Small intestine (tissue), 7 donors: ENCODE results near the gene PTBP2. TPM values are rescaled to one million over a fixed set of nuclear protein-coding genes. Genes with fewer than 3 reads are reported as not detected.

ENCODE experiments used
- DNase-seq, 2 donors: peaks; one replicate each; pipeline versions ENCODE4 v3.0.0 to v3.0.0-alpha.2; 2013
- FAIRE-seq: peaks from 2 replicates; lab custom pipeline; 2012; peaks lifted over from hg19 to GRCh38; lab: Jason Lieb, UNC
- H3K27ac ChIP-seq, 3 donors: one replicate each; pipeline ENCODE4 v1.5.1; 2013; ENCODE audit warnings: low read length in 2 of 3, mild to moderate bottlenecking in 2 of 3, control low read depth in 1 of 3, inconsistent platforms in 1 of 3, low read depth in 1 of 3, moderate library complexity in 1 of 3
- H3K27me3 ChIP-seq, 3 donors: one replicate each; pipeline ENCODE4 v1.6.1; 2013; ENCODE audit warnings: low read length in 3 of 3, inconsistent platforms in 1 of 3; ENCODE audit not compliant: control insufficient read depth in 3 of 3, insufficient read depth in 3 of 3
- H3K36me3 ChIP-seq, 3 donors: one replicate each; pipeline ENCODE4 v1.6.1; 2013; ENCODE audit warnings: low read length in 3 of 3, inconsistent platforms in 1 of 3, low read depth in 1 of 3, mild to moderate bottlenecking in 1 of 3, moderate library complexity in 1 of 3; ENCODE audit not compliant: control insufficient read depth in 3 of 3, insufficient read depth in 2 of 3
- H3K4me1 ChIP-seq, 3 donors: one replicate each; pipeline ENCODE4 v1.6.1; 2013; ENCODE audit warnings: low read length in 2 of 3, inconsistent platforms in 1 of 3, low read depth in 1 of 3, mild to moderate bottlenecking in 1 of 3, moderate library complexity in 1 of 3; ENCODE audit not compliant: control insufficient read depth in 3 of 3, insufficient read depth in 2 of 3
- H3K4me3 ChIP-seq, 3 donors: one replicate each; pipeline ENCODE4 v1.5.1; 2013; ENCODE audit warnings: low read length in 3 of 3, control low read depth in 1 of 3, inconsistent platforms in 1 of 3, low read depth in 1 of 3, mild to moderate bottlenecking in 1 of 3, moderate library complexity in 1 of 3
- H3K9me3 ChIP-seq, 2 donors: one replicate each; pipeline ENCODE4 v1.6.1; 2013; ENCODE audit warnings: low read depth in 1 of 2, low read length in 1 of 2; ENCODE audit not compliant: control insufficient read depth in 2 of 2, insufficient read depth in 1 of 2
- WGBS, 3 donors: extraction: QIAGEN DNeasy Blood & Tissue Kit; methylation state at CpG; one replicate each; pipeline ENCODE4 v1.1.7; 2013; 5-methylcytosine and 5-hydroxymethylcytosine counted together
- polyA plus RNA-seq, 4 donors: library from polyadenylated mRNA; stranded (reverse) in 3 of 4; unstranded in 1 of 4; fragments of 200-250 nt in 3 of 4; fragments of 120-200 nt in 1 of 4; gene quantifications; one replicate each; pipeline versions ENCODE4 v1.2.1 to v1.2.3, GENCODE V29; 2013
- donor health status: healthy with polysubstance abuse.
- donor health status: control.
- donor health status: control.
- donor health status: Bipolar disorder and iron deficiency.
- donor health status: healthy.

PTBP2 gene
- polyA plus RNA-seq, 4 donors: 3.0 to 23.6 (median 6.0) TPM

DNA sequence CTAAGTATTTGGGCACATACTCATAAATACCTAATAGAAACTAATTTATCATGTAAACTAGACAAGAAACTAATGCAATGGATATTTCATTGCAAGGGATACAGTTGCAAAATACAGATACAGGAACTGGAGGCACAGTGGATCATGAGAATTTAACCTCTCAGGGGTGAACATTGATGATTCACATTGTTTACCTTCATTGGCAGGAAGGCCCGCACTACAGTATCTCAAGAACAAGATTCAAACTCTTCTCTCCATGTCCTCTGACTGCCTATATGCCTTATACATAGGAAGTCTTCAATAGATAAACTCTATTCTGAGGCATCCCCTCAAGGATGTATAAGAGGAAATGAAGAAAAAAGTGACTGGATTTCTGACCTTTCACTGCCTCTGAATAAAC lies 18.4 kb upstream of the PTBP2 start:
- Histone ChIP-seq H3K9me3 (no peaks in the 10 kb centered on the region), H3K36me3 (no peaks in the 10 kb centered on the region), H3K27me3 (no peaks in the 10 kb centered on the region), H3K4me1 (no peaks in the 10 kb centered on the region), H3K27ac (no peak overlapping the region), H3K4me3 (no peak overlapping the region)
- FAIRE-seq (no peak), DNase-seq (no peak)
- WGBS, 3 donors: 47 to 73% (median 50%) methylated on average over 1 of the region's 1 CpG

DNA sequence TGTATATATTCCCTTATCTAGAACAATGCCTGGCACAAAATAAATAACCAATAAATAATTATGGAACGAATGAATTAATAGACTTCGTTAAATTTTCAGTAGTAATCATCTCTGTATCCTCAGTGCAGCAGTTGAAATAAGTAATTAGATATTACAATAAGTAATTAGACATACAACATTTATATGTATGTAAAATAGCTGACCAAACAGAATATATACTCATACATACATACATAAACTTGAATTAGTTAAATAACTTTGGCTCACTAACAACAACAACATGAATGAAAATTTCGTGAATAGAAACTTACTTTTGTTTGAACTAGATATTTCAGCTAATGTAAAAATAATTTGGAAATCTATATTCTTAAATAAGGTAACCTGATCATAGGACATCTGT lies 14.6 kb upstream of the PTBP2 start:
- no peaks in the 10 kb centered on the region for H3K4me1 ChIP-seq
- no peaks in the 10 kb centered on the region for H3K36me3 ChIP-seq
- no peak for FAIRE-seq
- H3K9me3 ChIP-seq: no peaks in the 10 kb centered on the region
- H3K27me3 ChIP-seq: no peaks in the 10 kb centered on the region
- H3K4me3 ChIP-seq: no peak overlapping the region
- WGBS, 3 donors: 82 to 87% (median 83%) methylated on average over 3 of the region's 3 CpGs
- no peak overlapping the region for H3K27ac ChIP-seq
- DNase-seq: no peak

DNA sequence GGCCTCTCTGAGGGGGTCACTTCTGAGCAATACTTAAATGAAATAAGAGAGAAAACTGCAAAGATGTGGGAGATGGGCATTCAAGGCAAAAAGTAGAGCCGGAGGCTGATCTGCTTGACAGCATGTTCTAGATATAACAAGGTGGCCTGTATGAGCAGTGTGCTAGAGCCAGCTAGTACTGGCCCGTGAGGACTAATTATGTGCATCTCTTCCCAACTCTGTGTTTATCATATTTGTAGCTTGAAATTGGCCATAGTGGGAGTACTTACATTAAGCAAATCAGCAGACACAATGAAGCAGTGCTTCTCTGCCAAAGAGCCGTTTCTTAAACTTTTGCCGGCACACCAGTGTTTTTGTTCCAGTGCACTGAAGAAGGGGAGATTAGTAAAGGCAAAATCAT lies 13.1 kb upstream of the PTBP2 start:
- H3K27ac ChIP-seq: no peak overlapping the region
- H3K4me1 ChIP-seq: no peaks in the 10 kb centered on the region
- H3K4me3 ChIP-seq: no peak overlapping the region
- DNase-seq: no peak
- 76 to 91% (median 84%) methylated on average over 4 of the region's 4 CpGs for WGBS, 3 donors
- FAIRE-seq: no peak
- H3K9me3 ChIP-seq: no peaks in the 10 kb centered on the region
- no peaks in the 10 kb centered on the region for H3K27me3 ChIP-seq
- no peaks in the 10 kb centered on the region for H3K36me3 ChIP-seq

DNA sequence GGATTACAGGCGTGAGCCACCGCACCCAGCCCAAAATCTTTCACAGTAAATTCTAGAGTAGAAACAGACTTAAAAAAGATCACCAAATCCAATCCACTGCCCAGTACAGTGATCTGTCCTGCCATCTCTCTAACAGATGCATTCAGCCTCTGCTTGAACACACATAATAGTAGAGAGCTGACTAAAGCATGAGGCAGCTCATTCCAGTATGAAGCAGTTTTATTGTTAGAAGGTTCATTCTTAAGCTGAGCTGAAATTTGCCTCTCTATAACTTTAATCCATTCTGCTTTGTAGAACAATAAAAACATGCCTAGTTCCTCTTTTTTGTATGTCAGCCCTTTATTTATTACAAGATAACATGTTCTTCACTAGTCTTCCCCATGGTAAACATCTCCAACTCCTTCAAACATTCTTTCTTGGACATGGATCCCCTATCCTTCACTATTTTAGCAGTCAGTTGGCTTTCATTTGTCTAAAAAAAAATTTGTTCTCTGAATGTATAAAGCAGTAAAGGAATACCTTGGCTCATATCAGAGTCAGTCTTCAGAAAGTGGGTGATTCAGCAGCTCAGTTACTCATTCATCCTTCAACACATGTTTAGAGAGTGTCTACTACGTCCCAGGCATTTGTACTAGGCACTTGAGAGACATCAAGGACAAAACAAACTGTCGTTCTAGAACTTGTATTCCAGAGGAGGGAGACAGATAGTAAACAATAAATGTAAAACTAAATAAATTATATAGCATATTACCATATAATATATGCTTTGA lies 10.7 kb upstream of the PTBP2 start:
- no peak overlapping the region for H3K4me3 ChIP-seq
- FAIRE-seq (no peak), DNase-seq (no peak)
- no peak overlapping the region for H3K27ac ChIP-seq
- no peaks in the 10 kb centered on the region for H3K4me1 ChIP-seq
- no peaks in the 10 kb centered on the region for H3K9me3 ChIP-seq
- WGBS, 3 donors: 76 to 82% (median 77%) methylated on average over 4 of the region's 4 CpGs
- no peaks in the 10 kb centered on the region for H3K36me3 ChIP-seq
- H3K27me3 ChIP-seq: no peaks in the 10 kb centered on the region

DNA sequence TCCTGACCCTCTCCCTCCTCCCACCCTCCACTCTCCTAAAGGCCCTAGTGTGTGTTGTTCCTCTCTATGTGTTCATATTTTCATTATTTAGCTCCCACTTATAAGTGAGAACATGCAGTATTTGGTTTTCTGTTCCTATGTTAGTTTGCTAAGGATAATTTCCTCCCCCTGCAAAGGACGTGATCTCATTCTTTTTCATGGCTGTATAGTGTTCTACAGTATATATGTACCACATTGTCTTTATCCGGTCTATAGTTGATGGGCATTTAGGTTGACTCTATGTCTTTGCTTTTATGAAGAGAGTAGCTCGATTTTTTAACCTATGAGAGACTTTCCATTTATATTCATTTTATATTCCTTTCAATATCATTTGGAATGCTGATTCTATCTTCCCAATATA lies 7.9 kb upstream of the PTBP2 start:
- FAIRE-seq: no peak

DNA sequence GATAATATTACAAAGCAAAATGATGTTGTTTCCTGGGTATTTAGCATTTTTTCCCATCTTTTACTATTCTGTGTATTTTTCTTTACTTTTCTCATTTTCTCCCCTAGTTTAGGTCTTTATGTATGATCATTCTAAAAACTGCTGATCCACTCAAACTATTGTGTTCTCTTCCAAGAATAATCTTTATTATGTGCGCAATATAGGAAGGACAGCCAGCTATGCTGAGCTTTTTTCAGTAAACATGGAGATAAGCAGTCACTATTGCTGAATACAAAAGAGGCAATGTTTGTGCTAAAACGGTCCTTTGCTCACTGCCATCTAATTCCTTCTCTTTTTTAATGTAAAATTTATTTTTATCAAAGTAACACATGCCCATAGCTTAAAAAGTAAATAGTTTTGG lies 6.7 kb upstream of the PTBP2 start:
- Histone ChIP-seq H3K27ac (no peak overlapping the region), H3K27me3 (no peaks in the 10 kb centered on the region), H3K36me3 (no peaks in the 10 kb centered on the region), H3K4me3 (no peak overlapping the region), H3K9me3 (no peaks in the 10 kb centered on the region), H3K4me1 (no peaks in the 10 kb centered on the region)
- FAIRE-seq (no peak), DNase-seq (no peak)
- WGBS, 3 donors: 49 to 70% (median 56%) methylated on average over 2 of the region's 2 CpGs

More for the DNA sequence above, 7.9 kb upstream of the PTBP2 start:
- no peaks in the 10 kb centered on the region for H3K27me3 ChIP-seq
- no peak overlapping the region for H3K4me3 ChIP-seq
- no peaks in the 10 kb centered on the region for H3K36me3 ChIP-seq
- H3K27ac ChIP-seq: no peak overlapping the region
- WGBS, 3 donors: 85 to 89% (median 88%) methylated on average over 3 of the region's 3 CpGs
- no peaks in the 10 kb centered on the region for H3K4me1 ChIP-seq
- no peak for DNase-seq
- H3K9me3 ChIP-seq: no peaks in the 10 kb centered on the region

DNA sequence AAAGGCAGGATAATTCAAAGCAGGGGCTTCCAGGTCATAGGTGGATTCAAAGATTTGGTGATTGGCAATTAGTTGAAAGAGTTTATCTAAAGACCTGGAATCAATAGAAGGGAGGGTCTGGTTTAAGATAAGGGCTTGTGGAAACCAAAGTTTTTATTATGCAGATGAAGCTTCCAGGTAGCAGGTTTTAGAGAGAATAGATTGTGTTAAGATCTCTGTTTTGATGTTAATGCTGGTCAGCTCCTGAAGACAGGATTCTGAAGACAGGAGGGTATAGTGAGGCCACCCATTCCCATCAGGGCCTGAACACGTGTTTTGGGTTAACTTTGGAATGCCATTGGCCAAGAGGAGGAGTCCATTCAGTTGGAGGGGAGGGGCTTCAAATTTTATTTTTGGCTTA lies 6.1 kb upstream of the PTBP2 start:
- H3K27ac ChIP-seq: no peak overlapping the region
- H3K4me1 ChIP-seq: no peaks in the 10 kb centered on the region
- no peaks in the 10 kb centered on the region for H3K27me3 ChIP-seq
- no peak for FAIRE-seq
- no peak for DNase-seq
- no peaks in the 10 kb centered on the region for H3K36me3 ChIP-seq
- no peak overlapping the region for H3K4me3 ChIP-seq
- 44 to 65% (median 58%) methylated on average over 1 of the region's 1 CpG for WGBS, 3 donors
- H3K9me3 ChIP-seq: no peaks in the 10 kb centered on the region

DNA sequence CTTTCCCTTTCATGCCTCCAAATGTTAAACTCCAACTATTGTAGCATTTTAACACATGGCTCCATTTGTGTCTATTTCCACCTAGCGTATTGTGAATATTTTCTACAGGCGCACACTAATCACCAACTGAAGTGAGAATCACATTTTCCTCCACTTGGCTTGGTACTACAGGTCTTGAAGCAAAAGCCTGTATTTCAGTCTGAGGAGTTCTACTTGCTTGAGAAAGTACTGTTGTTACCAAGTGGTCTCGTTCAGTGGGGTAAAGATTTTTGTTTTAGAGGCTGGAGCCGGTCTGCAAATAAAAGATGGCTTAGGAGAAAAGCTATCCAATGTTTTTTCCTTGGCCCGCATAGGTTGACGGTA lies 550 bp upstream of the PTBP2 start:
- H3K9me3 ChIP-seq: no peaks in the 10 kb centered on the region
- H3K27ac ChIP-seq: peak overlapping the region in 2 of 3 donors; percentile 64 to 79
- FAIRE-seq (no peak), DNase-seq (no peak)
- H3K36me3 ChIP-seq: peaks cover 0 to 10% (median 0%) of the 10 kb centered on the region in 3 donors
- WGBS, 3 donors: 18 to 25% (median 23%) methylated on average over 6 of the region's 6 CpGs
- H3K27me3 ChIP-seq: no peaks in the 10 kb centered on the region
- H3K4me3 ChIP-seq: peak overlapping the region; percentile 70 to 98 (median 98)
- peaks cover 0 to 3% (median 0%) of the 10 kb centered on the region in 3 donors for H3K4me1 ChIP-seq
